ENCODE measurements around the gene NCOA3.
A peak's percentile ranks its signal among the peaks of the same experiment; 100 is the strongest.
"Not testable (repeated sequence)": the region's sequence is repeated elsewhere in the genome, so short reads cannot be mapped to it uniquely, and the experiment has no call there.

Gene NCOA3

DNA sequence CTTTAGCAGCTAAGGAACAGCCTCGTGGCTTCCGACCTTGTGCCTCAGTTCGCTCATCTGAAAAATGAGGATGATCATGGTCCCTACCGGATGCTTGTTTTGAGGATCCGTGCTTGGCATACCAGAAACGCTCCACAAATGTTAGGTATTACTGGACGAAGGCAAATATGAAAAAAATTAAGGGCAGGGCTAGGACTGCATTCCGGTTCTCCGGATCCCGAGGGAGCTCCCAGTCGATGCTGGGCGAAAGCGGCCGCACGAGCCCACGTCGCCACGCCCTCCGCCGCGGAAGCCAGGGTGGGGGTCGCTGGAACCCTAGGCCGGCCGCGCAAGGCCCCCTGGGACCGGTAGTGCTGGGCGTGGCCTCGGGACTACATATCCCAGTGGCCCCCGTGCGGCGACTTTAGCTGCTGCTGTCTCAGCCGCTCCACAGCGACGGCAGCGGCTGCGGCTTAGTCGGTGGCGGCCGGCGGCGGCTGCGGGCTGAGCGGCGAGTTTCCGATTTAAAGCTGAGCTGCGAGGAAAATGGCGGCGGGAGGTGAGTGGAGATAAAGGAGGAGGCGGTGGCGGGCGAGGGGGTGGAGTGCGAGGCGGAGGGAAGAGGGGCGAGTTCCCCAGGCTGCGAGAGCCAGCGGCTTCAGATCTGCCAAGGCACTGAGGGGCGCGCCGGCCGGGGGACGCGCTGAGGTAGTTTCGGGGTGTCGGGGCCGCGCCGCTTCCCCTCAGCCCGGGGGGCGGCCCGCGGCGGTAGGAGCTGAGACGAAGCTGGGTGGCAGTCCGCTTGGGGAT lies at the start of gene NCOA3:
NCOA3 (plus strand) TSS at position 406 of the 789 bp plus-strand sequence. CDS start 120,361 bp downstream, outside the sequence.
- peak; percentile 87 to 89 for DNase-seq

DNA sequence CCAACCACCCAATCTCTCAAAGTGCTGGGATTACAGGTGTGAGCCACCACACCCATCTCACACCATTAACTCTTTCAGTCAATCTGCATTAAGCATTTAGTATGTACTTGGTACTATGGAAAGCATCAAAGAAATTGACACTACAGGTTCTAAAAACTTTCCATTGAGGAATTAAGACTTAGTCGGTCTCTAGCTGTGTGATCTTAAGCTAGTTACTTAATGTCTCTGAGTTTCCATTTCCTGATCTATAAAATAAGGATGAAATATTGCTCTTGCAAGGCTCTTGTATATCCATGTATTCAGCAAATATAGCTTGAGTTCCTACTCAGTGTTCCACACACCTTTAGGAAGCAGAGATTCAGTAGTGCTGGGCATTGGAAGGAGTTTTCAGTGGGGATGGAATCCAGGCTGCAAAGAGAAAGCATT lies 48.9 kb upstream of the NCOA3 start:
- DNase-seq, result no peak

DNA sequence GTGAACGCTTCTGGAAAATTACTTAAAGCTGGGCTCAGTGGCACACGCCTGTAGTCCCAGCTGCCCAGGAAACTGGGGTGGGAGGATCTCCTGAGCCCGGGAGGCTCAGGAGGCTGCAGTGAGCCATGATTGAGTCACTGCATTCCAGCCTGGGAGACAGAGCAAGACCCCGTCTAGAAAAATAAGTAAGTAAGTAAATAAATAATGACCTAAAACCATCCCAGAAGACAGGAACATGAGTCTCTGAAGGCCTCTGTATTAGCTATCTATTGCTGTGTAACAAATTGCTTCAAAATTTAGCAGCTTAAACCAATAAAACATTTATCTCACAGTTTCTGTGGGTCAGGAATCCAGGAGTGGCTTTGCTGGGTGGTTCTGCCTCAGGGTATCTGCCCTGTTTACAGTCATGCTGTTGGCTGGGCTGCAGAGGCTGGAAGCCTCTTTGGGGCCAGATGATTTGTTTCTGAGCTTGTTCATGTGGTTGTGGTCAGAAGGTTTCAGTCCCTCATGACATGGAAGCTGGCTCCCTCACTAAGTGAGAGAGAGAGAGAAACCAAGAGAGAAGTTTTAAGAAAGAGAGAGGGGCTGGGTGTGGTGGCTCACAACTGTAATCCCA lies 48.4 kb upstream of the NCOA3 start:
- DNase-seq, result no peak

DNA sequence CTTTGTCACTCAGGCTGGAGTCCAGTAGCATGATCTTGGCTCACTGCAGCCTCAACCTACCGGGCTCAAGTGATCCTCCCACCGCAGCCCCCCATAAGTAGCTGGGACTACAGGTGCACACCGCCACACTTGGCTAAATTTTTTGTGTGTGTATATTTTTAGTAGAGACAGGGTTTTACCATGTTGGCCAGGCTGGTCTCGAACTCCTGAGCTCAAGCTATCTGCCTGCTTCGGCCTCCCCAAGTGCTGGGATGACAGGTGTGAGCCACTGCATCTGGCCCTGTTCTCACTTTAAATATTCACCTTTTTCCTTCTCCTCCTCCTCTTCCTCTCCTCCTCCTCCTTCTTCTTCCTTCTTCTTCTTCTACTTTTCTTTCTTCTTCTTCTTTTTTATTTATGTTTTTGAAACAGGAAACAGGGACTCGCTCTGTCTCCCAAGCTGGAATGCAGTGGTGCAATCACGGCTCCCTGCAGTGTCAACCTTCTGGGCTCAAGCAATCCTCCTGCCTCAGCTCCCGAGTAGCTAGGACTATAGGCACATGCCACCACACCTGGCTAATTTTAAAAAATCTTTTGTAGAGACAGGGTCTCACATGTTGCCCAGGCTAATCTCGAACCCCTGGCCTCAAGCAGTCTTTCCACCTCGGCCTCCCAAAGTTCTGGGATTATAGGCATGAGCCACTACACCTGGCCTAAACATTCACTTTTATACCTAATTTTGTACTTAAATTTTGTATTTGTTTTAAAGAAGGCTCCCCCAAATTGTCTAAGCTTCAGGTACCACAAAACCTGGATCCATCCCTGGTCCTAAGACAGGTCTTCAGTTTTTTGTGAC lies 47.2 kb upstream of the NCOA3 start:
- DNase-seq, result no peak

DNA sequence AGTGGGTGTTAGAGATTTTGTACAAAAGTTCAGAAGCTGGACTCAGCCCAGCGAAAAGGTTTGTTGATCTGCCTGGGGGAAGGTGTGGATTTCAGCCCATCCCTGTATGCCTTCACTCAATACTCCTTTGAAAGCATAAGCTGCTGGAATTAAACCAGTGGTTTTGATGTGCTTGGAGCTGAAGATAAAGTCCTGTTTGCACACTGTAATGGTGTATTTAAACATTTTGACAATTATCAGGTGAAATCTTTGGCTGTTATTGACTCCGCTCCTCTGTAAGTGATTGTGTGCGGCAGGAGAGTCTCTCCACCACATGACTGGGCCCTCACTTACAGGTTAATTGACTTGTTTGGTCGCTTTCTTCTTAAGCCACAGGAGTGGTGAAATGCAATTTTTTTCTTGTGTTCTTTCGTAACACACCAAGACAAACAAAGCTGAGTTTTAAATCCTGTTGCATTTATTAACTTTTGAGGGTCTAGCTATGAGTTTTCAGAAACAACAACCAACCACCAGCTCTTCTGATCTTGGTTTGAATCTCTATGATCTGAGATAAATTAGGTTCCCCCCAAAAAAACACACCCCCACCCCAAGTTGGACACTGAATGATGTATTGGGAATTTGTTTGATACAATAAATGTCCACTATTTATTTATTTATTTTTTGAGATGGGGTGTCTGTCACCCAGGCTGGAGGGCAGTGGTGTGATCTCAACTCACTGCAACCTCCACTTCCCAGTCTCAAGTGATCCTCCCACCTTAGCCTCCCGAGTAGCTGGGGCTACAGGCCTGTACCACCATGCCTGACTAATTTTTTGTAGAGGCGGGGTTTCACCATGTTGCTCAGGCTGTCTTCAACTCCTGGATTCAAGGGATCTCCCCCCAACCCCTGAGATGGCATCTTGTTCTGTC lies 46.3 kb upstream of the NCOA3 start:
- DNase-seq, result no peak

DNA sequence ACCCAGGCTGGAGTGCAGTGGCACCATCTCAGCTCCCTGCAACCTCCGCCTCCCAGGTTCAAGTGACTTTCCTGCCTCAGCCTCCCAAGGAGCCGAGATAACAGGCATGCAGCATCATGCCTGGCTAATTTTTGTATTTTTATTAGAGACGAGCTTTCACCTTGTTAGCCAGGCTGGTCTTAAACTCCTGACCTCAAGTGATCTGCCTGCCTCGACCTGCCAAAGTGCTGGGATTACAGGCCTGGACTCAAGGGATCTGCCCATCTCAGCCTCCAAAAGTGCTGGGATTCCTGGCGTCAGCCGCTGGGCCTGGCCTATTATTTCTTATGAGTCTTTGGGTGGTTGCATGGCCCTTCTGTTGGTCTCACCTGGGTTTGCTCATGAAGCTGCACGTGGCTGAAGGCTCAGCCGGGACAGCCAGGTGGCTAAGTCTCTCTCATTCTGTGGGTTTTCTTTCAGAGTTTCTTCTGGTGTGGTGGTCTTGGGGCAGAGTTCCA lies 45.6 kb upstream of the NCOA3 start:
- DNase-seq, result no peak

DNA sequence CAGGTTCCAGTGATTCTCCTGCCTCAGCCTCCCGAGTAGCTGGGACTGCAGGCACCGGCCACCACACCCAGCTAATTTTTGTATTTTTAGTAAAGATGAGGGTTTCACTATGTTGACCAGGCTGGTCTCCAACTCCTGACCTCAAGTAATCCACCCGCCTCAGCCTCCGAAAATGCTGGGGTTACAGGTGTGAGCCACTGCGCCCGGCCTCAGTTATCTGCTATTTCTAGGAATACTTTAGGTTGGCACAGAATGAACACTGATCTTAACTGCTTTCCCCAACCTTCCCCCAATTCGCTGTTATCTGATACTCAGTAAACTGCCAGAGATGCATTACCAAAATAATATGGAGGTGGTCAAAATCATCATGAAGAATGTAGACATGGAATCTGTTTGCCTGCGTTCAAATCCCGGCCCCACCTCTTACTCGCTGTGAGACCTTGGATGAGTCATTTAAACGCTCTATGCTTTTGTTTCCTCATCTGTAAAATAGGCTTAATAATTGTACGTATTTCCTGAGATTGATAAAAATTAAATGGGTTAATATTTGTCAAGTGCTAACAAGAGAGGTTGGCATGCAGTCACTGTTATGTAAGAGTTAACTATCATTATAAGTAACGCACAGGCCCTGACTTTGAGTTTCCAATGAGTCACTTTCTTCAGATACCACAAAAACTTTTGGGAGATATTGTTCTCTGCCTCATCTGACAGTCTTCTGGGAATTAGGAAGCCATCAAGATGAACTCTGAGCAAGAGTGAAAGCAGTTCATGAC lies 44.5 kb upstream of the NCOA3 start:
- DNase-seq, result no peak

DNA sequence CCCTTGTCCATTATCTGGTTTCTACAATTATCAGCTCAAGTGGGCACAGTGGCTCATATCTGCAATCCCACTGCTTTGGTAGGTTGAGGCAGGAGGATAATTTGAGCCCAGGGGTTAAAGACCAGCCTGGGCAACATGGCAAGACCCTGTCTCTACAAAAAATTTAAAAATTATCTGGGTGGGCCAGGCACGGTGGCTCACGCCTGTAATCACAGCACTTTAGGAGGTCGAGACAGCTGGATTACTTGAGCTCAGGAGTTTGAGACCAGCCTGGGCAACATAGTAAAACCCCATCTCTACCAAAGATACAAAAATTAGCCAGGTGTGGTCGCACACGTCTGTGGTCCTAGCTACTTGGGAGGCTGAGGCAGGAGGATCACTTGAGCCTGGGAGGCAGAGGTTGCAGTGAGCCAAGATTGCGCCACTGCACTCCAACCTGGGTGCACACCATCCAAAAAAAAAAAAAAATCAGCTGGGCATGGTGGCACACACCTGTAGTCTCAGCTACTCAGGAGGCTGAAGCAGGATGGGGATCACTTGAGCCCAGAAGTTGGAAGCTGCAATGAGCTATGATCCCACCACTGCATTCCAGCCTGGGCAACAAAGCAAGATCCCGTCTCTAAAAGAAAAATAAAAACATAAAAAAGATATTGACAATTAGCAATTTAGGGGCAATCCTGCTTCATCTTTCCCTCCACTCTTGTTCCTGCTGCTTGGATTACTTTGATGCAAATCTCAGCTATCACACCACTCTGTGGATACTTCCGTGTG lies 43.2 kb upstream of the NCOA3 start:
- not testable (repeated sequence) for DNase-seq

DNA sequence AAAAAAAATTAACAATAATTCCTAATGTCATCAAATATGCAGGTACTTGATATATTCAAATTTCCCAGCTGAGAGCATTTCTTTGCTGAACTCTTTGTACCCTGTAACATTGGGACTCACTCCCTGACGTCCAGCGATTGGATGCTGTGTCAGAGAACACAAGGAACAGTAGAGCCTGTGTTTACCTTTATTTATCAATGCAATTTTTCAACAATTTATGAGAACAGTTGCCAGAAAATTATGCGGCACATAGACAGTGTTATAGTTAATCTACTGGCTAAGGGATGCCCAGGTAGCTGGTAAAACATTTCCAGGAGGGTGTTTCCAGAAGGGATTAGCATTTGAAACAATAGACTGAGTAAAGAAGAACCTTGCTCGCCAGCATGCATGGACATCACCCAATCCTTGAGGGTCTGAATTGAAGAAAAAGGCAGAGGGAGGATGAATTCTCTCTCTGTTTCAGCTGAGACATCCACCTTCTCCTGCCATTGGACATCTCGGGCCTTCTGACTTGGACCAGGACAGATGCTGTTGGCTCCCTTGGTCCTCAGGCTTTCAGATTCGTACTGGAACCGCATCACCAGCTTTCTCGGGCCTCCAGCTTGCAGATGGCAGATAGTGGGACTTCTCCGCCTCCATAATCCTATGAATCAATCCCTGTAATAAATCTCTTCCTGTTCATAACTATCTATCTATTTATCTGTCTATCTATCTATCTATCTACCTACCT lies 42.2 kb upstream of the NCOA3 start:
- DNase-seq, result no peak

DNA sequence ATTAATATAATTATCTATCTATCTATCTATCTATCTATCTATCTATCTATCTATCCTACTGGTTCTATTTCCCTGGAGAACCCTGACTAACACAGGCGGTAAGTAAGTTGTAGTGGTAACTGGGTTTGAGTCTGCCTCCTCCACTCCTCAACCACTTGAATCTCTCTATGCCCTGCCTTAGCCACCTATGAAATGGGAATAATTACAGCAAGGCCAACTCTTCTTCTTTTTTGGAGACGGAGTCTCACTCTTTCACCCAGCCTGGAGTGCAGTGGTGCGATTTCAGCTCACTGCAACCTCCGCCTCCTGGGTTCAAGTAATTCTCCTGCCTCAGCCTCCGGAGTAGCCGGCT lies 41.0 kb upstream of the NCOA3 start:
- not testable (repeated sequence) for DNase-seq

DNA sequence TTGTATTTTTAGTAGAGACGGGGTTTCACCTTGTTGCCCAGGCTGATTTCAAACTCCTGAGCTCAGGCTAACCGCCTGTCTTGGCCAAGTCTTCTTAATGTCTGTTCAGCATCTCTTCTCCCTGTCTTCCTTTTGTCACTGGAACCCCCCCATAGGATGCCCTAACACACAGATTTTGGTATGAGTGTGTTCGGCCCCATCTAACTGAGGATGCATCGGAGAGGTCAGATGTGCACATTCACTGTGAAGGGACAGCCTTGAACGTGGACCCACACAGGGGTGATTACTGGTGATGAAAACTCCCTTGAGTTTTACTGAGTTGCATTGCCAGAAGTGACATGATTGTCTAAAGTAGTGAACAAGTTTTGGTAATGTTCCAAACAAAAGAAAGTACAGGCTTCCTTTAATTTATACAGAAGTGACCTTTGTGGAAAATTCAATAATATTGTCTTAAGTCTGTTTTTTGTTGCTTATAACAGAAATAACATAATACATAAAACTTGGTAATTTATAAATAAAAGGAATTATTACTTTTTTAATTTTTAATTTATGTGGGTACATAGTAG lies 40.5 kb upstream of the NCOA3 start:
- DNase-seq, result no peak

DNA sequence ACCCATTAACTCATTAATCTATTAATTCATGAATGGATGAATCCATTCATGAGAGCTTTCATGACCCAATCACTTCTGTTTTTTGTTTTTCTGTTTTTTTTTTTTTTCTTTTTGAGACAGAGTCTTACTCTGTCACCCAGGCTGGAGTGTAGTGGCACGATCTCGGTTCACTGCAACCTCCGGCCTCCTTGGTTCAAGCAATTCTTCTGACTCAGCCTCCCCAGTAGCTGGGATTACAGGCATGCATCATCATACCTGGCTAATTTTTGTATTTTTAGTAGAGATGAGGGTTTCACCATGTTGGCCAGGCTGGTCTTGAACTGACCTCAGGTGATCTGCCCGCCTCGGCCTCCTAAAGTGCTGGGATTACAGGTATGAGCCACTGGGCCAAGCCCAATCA lies 39.8 kb upstream of the NCOA3 start:
- not testable (repeated sequence) for DNase-seq

DNA sequence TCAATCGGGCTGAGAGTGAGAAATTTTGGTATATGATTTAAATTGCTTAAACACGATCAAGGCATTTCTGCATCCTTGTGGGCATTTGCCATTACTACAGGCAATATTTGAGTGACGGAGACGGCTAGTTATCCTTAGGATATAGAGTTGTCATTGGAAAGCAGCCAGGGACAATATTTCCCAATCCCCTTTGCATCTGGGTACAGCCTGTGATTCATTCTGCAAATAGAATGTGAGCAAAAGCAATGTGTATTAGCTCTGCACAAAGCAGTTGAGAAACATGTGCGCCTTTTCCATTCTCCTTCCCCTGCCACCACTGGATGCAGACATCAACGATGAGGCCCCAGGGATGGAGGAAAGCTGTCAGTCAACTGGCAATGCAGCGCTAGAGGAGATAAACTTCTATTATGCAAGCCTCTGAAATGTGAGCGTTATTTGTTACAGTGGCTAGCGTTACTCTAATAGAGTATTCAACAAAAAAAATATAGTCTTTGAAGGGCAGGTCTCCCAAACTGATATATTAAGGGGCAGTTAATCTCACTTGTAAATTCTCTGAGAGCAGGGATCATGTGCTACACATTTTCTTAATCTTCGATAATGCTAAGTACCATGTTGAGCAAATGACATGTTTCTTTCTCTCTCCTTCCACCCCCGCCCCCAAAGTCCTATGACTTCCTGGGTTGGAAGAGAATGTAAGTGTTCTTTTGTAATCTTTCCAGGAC lies 37.1 kb upstream of the NCOA3 start:
- DNase-seq, result peak in 1 of 2 experiments; percentile 3

DNA sequence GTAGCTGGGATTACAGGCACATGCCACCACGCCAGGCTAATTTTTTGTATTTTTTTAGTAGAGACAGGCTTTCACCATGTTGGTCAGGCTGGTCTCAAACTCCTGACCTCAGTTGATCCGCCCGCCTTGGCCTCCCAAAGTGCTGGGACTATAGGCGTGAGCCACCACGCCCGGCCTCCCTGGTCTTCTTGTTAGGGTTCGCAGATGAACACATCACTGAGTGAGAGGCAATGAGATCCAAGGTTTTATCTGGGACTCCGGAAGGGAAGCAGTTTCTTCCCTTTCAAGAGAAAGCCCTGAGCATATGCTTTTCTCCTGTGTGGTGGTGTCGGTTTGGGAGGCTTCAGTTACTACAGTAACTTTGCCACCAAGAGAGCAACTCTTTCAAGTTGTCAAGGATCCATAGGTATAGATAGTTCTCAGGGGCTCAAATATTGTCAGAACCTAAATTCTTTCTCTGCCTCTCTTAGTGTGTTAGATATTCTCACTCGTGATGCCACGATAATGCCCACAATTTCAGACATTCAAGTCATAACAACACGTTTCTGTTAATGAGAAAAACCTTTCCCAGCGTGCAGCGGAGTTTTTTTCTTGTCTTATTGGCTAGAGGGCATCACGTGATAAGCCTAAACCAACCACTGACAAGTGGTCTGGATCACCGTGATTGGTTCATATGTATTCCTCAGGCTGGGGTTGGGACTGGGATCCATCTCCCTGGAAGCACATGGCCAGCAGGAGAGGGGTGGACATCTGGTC lies 36.2 kb upstream of the NCOA3 start:
- DNase-seq, result no peak

DNA sequence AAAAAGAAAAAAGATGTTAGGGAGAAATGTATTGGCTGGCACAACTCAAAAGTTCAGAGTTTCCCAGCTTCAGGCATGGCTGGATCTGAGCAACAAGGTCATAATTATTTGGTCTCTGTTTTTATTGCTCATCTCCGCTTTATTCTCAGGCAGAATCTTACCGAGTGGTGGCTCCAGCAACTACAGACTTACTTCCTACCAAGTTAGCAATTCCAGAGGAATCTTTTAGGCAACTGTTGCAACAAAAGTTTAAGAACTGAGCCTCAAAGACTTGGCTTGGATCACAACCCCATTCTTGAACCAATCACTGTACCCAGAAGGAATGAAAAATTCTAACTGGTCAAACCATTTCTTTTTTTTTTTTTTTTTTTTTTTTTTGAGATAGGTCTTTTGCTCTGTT lies 35.5 kb upstream of the NCOA3 start:
- no peak for DNase-seq

DNA sequence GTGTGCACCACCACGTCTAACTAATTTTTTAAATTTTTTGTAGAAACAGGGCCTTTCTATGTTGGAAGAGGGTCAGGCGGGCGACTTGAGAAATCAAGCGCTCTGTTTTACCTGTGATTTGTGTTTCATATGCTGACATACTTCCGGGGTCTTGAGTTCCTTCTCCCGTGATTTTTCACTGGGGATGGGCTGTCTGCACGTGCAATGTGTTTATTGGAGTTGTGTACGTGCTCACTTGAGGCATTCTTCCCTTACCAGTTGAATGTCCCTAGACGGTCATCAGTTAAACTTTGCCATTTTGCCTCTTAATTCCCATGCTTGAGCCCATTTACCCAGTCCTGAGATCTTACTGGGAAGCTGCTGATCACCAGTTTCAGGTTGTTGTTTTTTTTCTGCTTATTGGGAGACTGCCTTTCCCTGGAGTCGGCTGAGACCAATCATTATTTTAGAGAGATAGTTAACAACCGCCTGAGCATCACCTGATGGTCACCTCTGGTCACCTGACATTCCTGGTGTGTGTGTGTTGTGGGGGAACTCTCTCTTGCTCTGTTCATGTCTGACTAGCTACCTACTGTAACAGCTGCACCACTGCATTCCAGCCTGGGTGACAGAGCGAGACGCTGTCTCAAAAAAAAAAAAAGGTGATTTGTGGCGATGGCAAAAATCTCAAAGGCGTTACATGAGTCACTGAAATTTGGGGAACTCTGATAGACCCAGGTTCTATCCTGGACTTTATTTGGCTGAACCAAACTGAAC lies 34.8 kb upstream of the NCOA3 start:
- no peak for DNase-seq

DNA sequence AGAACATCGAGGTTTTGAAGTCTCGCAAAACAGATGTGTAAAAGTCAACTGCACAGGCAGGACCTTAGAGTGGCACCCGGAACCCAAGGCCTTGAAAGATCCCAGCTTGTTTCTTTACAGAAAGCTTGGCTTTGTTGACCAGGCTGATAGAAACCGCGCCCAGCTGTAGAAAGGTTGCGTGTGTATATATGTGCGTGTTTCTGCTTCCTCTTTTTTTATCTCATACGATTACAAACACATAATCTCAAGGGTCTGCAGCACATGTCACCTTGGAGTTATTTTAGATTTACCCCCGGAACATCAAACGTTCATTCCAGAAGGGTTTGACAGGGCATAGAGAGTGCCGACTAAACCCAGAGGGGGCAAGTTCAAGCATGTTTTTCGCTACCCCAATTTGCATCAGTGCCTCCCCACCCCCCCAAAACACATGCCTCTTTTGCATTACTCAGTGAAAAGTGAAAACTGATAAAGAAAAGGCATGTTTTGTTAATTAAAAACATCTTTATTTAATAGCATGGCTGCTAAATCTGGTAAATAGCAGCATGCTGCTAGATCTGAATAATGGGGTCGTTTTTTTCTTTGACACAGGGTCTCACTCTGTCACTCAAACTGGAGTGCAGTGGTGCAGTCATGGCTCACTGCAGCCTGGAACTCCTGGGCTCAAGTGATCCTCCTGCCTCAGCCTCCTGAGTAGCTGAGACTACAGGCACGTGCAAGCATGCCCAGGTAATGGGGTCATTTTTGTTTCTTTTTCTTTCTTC lies 33.2 kb upstream of the NCOA3 start:
- no peak for DNase-seq

All from Kasumi-1 (cell line).